Activated effector memory CD4-positive, alpha-beta T cell treated with anti-CD3 and anti-CD28 coated beads, Interleukin-2, amount 50 U/mL, for 16 hours (primary cell): ENCODE measurements around the gene SLC25A24.
"Not testable (repeated sequence)": the region's sequence is repeated elsewhere in the genome, so short reads cannot be mapped to it uniquely, and the experiment has no call there.

Source experiments
- DNase-seq: peaks from one replicate; pipeline ENCODE4 v3.0.0-alpha.2; 2020

Gene SLC25A24

DNA sequence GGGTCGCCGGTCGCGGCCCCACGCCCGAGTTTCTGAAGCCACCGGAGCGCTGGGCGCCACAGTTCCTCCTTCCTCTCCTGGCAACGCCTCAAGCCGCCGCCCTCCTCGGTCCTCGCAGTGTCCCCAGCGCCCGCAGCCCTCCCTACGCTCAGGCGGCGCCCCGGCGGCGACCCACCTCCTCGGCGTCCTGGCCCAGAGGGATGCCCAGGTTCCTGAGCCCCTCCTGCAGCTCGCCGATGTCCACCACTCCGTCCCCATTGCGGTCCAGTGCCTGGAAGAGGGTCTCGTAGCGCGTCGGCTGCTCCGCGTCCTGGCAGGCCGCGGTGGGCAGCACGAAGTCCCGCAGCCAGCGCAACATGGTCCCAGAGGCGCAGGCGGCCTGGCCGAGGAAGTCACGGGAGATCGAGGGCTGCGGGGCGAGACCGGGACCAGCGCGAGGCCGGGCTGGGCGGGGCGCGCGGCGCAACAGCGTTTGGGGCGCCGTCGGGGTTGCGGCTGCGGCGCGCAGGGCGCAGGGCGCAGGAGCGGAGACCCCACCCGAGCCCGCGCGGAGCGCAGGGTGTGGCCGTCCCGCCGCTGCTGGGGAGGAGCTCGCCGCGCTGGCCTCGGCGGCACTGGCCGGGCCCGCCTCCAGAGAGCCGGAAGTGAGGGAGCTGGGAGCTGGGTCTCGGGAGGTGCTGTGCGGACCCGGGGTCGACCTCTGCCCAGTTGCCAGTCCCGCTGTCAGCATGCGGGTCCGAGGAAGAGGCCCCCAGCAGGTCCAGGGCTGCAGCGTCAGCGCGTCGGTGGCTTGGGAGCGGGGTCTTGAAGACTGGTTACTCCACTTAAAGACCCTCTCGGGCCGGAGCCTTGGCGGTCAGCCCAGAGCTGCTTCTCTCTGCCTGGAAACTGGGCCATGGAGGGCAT lies at the start of gene SLC25A24:
Gene SLC25A24, minus strand, starts transcription at position 563 of the 906 bp plus-strand sequence. Its CDS starts 205 bp downstream, at position 358.
- DNase-seq = peak; percentile 90

DNA sequence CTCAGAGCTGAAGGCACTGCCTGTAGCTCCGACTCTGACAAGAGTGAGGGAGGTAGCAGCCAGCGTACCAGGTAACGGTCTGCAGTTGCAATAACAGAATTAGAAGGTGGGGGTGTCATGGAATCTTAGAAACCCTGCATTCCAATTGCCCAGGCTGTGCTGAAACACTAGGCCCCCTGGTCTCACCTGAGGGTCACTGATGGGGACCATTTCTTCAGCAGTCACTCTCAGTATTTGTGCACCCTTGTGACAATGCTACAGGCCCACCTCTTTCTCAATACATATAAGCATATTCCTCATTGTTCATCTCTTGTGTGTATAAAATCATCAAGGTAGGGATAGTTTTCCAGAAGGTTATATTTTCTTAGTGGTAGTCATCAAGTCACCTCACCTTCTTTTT lies 43.8 kb upstream of the SLC25A24 start, which contains the start of gene NBPF4:
Gene NBPF4, minus strand, starts transcription at position 101 of the 400 bp plus-strand sequence. CDS start 315 bp downstream, outside the sequence.
- not testable (repeated sequence) for DNase-seq

DNA sequence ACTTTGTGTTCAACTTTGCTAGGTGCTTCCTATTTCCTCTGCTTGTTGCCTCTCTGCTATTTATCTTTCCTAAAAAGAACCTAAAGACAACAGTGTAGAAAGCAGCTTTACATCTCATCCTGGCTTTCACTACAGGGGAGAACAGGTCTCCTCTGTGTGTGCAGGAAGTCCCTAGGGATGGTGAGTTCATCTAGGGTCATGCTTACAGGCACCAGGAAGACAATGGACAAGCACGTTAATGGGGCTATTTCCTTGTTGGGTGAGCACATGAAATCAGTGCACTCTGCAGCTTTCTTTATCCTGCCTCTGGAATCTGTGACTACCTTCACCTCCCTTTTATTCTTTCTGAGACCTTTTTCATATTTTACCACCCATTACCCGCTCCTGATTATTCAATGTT lies 39.3 kb upstream of the SLC25A24 start:
- not testable (repeated sequence) for DNase-seq

DNA sequence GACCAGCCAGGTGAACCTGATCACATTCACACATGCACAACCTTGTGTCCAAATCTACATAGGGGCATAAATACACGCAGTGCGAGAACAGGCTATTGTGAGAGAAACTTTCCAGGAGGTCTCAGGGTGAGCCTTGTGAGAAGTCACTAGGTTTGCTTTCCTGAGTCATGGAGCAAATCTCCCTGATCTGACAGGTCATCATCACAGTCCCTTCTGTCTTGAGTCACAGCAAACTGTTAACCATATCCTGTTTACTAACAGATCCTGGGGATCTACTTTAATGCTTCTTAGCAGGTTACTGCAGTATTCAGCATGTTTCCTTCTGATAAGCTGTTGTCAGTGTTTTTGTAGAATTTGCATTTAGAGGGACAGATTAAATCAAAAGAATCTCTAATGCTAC lies 35.2 kb upstream of the SLC25A24 start:
- DNase-seq = not testable (repeated sequence)

DNA sequence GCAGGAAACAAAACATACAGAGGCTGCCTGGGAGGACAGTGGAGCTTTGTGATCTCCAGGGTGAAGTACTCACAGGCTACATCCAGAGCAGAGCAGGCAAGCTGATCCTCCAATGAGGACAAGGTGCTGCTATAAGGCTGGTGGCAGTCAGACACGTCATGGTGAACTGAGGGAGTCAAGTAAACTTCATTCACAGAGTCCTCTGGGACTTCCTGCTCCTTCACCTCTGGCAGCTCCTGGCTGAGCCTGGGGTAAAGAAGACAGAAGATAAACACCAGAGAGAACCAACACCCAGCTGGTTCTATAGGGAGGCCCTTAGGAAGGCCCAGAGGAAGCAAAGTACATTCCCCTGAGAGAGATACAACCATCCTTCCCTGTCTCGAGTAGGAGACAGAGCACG lies 32.0 kb upstream of the SLC25A24 start:
- not testable (repeated sequence) for DNase-seq

DNA sequence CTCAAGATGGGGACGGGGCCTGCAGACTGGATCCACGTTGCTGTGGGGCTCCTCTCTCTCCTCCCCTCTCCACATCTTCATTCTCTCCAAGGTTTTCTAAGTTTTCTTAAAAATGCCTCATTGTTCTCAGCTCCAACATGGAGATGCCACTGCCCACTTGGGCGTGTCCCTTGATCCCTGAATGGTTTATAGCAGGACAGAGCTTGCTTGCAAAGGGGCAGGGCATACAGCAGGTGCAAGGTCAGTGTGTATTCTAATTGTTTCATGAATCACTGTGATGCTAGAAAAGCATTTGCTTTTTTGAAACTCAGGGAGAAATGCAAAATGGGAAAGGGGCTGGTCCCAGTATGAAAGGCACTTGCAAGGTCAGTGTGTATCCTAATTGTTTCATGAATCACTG lies 29.8 kb upstream of the SLC25A24 start:
- not testable (repeated sequence) for DNase-seq

DNA sequence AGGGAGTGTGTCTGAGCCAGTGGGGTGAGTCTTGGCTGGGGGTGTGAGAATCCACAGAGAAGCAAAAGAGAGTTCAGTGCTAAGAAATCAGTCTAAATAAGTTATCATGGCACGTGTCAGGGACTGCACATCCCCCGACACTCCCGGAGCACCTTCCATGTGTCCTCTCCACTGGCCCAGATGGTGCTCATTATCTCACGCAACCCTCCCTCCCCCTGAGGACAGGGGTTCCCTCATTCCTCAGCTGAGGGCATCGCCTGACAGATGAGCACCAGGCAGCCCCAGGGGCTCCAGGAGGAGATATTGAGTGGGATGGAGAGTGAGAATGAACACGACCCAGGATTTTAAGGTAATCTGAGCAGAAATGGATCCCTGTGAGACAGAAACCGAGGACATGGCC lies 27.6 kb upstream of the SLC25A24 start:
- not testable (repeated sequence) for DNase-seq

DNA sequence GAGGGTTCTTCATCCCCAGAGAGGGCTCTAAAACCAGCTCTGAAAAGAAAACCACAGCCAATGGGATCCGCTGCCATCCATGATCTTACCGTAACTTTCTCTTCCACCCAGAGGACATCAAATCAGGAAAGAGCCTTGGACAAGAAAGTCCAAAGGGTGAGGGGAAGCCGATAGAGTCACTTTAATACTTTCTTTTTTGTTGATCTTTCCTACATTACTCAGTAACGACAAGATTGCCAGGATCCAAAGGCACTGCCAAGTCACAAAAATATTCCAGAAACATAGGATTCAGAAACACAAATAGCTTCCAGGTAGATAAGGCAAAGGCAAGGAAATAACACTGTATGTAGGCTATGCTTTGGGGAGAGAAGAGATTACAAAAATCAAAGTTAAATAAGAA lies 26.7 kb upstream of the SLC25A24 start:
- DNase-seq = not testable (repeated sequence)

DNA sequence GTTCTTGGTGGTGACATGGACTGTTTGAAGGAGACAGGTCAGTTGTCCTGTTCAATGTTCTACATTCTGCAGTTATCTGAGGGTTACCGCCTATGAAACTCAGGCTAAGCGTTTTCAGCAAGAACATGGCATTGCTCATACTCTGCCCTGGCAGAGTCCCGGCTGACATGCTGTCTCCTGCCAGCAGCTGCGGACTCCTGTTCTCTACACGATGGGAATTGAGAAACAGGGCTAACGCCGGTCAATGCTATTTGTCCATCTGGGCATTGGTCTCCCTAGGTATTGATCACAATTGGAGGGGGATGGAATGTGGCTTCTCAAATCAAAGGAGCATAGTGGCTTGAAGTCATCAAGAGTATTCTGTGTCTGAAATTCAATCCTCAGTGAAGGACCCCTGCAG lies 23.1 kb upstream of the SLC25A24 start:
- DNase-seq = not testable (repeated sequence)

DNA sequence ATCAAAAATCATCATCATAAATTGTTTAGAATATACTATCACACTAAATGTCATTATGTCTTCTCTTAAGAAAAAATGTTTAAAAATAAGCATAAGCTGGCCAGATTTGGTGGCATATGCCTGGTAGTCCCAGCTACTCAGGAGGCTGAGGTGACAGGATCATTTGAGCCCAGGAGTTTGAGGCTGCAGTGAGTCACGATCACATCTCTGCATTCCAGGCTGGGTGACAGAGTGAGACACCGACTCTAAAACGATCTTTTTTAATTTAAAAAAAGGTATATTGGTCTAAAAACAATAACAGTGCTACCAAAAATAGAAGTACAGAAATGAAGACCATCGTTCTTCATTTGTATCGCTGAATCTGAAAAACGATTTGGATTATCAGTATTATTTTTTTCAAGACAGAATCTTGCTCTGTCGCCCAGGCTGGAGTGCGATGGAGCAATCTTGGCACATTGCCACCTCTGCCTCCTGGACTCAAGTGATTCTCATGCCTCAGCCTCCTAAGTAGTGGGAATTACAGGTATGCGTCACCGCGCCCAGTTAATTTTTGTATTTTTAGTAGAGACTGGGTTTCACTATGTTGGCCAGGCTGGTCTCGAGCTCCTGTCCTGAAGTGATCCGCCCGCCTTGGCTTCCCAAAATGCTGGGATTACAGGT lies 17.5 kb upstream of the SLC25A24 start:
- not testable (repeated sequence) for DNase-seq

DNA sequence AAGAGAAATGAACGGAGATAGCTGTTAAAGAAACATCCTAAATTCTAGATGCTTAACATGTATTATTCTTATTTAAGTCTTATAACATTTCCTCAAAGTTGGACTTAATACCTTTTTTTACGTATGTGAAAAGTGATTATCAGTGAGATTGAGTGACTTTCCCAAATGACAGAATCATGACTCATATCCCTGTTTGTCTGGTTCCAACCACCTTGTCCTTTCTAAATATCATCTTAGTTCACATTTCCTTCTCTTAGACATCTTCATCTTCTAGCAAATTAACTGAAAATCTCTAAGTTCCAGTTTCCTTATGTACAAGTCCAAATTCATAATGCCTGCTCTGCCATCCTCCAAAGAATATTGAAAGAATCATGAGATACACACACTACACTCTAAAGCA lies 16.9 kb upstream of the SLC25A24 start:
- DNase-seq = not testable (repeated sequence)

DNA sequence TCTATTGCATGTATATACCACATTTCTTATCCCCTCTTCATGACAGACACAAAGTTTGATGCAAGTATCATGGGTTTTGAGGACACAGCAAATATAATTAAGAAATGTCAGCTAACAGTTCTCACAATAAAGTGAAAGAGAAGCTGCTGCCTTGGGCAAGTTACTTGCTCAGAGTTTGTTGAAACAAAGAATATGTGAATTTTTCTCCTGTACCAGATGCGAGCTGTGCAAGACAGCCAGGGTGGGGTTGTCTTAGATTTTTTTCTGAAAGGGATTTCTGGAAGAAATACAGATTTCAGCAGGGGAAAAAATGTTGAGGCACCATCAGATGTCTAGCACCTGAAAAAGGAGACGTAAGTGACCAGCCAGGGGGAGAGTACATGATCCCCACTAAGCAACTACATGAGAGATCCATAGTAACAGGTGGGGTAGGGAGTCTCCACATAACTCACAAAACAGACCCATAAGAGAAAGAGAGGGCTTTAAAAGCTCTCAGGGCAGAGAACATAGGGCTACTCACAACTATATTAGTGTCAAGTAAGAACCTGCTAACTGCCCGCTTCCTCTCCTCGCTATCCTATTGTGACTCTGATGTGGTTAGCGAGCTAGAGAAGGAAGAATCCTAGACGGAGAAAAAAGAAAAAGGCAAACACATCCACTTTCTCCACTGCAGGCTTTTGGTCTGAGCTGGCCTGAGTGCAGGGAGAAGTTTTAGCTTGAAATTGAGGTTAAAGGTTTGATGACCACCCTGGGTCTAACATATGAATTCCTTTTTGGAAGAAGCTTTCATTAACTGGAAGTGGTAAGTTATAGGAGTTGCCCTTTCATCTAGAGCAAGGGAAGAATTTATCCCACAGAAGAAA lies 16.1 kb upstream of the SLC25A24 start:
- DNase-seq = not testable (repeated sequence)

DNA sequence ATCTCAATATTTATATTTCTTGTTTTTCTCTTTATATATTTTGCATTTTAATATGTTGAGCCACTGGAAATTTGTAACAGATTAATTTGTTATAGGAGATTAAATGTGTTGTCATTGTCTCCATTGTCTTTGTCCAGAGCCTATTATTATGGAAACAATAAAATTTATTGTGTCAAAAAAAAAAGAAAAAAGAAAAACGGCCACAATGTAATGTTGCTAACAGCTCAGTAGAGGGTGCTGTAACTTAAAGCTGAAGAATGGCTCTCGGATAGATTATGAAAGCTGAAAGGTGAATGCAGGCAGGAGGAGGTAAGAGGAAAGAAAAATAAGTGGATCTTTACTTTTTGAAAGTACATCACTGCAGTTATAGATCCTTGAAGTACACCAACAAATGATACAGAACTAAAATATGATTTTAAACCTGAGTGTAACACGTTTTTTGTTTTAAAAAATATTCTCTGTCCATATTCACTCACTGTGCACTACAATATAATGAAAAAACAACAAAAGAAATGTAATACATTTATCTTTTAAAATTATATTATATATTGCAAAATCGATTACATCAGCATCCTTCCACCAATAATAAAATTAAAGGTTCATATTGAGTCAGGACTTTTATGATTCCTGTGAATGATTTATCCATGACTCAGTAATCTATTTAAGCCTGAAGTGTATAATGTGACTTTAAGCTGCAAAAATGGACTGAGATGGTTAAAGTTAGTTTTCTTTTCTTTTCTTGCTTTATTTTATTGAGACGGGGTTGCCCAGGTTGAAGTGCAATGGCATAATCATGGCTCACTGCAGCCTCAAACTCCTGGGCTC lies 14.7 kb upstream of the SLC25A24 start:
- DNase-seq = not testable (repeated sequence)

DNA sequence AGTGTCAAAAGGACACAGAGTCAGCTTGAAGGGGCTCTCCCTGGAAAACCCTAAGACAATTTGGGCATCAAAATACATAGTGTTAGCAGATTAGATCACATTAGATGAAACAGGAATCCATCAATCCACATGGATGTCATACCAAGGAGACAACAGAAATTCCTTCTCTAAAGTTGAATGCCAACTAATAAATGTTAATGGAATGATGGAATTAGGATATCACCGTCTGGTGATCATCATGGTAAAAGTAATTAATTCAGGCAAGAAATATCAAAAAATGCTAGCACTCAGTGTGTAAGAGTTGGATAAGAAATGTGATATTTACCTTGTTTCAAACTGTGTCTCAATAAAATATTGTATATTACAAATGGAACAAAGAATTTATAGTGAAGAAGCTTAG lies 10.9 kb upstream of the SLC25A24 start:
- no peak for DNase-seq

DNA sequence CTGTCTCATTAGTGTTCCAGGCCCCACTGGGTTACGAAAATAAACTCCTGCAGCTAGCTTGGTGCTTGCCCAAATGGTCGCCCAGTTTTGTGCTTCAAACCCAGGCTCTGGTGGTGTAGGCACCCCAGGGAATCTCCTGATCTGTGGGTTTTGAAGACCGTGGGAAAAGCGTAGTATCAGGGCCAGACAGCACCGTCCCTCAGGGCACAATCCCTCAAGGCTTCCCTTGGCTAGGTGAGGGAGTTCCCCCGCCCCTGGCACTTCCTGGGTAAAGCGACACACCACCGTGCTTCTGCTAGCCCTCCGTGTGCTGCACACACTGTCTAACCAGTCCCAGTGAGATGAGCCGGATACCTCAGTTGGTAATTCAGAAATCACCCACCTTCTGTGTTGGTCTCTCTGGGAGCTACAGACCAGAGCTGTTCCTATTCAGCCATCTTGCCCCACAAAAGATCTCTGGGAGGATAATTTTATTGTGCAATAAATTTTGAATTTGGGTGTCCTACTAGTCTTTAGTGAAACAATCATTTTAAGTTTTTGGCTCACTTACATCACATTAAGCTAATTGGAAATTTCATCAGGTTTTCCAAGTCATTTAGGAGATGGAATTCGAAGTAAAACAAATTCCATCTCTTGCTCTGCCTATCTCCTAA lies 9.4 kb upstream of the SLC25A24 start:
- peak; percentile 67 for DNase-seq

DNA sequence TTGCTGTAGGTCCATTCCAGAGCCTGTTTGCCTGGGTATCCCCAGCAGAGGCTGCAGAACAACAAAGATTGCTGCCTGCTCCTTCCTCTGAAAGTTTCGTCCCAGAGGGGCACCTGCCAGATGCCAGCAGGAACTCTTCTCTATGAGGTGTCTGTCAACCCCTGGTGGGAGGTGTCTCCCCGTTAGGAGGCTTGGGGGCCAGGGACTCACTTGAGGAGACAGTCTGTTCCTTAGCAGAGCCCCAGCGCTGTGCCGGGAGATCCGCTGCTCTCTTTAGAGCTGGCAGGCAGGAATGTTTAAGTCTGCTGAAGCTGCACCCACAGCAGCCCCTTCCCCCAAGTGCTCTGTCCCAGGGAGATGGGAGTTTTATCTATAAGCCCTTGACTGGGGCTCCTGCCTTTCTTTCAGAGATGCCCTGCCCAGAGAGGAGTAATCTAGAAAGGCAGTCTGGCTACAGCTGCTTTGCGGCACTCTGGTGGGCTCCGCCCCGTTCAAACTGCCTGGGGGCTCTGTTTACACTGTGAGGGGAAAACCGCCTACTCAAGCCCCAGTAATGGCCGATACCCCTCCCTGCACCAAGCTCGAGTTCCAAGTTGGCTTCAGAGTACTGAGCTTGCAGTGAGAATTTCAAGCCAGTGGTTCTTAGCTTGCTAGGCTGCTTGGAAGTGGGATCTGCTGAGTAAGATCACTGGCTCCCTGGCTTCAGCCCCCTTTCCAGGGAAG lies 8.7 kb upstream of the SLC25A24 start:
- no peak for DNase-seq

DNA sequence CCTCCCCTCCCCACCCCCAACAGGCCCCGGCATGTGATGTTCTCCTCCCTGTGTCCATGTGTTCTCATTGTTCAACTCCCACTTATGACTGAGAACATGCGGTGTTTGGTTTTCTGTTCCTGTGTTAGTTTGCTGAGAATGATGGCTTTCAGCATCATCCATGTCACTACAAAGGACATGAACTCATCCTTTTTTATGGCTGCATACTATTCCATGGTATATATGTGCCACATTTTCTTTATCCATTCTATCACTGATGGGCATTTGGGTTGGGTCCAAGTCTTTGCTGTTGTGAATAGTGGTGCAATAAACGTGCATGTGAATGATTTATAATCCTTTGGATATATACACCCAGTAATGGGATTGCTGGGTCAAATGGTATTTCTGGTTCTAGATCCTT lies 3.4 kb upstream of the SLC25A24 start:
- DNase-seq = not testable (repeated sequence)

DNA sequence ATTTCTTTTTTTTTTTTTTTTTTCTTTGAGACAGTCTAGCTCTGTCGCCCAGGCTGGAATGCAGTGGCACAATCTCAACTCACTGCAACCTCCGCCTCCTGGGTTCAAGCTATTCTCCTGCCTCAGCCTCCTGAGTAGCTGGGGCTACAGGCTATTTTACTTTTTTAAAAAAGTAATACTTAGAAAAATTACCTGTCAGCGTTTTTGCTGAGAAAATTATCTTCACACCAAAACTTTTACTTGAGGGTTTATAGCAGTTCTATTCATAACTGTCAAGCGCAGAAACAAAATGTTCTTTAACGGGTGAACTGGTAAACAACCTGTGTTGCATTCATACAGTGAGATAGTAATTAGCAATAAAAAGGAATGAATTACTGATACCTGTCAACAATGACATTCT lies 1.5 kb upstream of the SLC25A24 start:
- DNase-seq = no peak

DNA sequence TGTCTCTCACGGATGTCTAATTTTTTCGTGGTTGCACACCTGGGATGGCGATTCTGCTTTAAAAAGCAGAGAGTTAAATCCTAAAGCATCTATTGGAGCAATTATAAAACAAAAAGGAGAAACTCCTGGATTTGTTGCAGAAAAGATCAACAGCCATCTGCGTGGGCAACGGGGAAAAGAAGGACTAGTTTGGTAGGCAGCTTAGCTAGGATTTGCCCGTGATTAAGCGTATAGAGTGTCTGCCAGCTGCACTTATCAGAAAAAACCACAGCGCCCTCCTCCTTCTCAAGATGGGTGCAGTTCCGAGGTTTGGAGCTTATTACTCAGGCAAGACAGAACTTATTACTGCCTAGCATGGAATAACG lies 526 bp upstream of the SLC25A24 start:
- DNase-seq = peak; percentile 77

DNA sequence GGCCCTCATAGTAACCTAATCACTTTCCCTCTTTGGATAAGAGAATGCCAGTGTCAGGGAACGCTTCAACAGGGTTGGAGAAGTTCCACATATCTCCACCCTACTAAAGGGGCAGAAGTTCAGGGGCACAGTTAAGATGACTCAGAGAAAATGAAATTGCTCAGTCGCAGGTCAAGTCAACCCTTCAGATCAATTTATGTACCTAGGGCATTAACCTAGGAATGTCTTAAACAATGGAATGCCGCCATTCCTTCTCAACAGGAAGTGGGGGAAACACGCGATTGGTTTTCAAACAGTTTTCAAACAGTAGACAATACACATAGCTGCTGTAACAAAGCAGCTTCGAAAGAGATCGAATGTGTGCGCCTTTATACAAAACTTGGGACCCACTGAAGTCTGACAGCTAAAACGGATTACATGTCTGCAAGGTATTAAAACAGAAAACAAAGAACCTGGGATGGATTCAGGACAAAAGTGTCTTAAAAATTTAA lies 897 bp downstream of the SLC25A24 start:
- no peak for DNase-seq

DNA sequence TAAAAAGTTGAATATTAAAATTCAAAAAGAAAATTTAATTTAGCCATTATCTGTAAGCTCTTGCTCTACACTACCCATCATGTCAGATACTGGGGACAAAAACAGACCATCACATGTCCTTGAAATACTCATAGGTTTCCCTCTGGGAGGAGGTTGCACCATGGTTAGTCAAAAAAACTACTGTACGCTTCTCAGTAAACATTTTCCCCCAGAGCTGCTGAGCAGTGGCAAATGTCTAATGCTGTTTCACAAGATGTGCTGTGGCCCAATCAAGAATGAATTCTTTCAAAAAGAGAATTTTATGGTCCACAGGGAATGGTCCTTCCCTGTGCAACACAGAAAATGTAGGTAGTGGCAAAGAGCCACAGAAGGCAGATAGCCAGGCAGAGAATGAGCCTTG lies 6.1 kb downstream of the SLC25A24 start:
- no peak for DNase-seq
